Epidermal melanocyte (primary cell): ENCODE results near the gene TSC1.

ENCODE experiments used
- DNase-seq: peaks from one replicate; pipeline ENCODE4 v3.0.0; 2011; ENCODE audit warnings: low spot score; ENCODE audit not compliant: insufficient read length

Gene TSC1

DNA sequence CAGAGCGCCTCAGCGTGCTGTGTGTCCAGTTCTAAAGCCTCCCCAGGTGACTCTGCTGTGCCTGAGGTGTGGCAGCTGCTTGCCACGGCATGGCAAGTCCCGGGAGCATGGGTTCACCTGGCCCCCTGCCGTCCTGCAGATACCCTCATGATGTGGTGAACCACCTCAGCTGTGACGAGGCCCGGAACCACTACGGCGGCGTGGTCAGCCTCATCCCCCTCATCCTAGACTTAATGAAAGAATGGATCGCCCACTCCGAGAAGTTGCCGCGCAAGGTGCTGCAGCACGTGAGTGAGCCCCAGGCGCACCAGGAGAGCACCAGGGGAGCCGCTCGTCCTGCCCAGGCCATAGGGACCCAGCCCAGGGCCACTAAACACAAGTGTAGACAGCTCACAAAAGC, 56.3 kb downstream of the TSC1 start:
- no peak for DNase-seq

DNA sequence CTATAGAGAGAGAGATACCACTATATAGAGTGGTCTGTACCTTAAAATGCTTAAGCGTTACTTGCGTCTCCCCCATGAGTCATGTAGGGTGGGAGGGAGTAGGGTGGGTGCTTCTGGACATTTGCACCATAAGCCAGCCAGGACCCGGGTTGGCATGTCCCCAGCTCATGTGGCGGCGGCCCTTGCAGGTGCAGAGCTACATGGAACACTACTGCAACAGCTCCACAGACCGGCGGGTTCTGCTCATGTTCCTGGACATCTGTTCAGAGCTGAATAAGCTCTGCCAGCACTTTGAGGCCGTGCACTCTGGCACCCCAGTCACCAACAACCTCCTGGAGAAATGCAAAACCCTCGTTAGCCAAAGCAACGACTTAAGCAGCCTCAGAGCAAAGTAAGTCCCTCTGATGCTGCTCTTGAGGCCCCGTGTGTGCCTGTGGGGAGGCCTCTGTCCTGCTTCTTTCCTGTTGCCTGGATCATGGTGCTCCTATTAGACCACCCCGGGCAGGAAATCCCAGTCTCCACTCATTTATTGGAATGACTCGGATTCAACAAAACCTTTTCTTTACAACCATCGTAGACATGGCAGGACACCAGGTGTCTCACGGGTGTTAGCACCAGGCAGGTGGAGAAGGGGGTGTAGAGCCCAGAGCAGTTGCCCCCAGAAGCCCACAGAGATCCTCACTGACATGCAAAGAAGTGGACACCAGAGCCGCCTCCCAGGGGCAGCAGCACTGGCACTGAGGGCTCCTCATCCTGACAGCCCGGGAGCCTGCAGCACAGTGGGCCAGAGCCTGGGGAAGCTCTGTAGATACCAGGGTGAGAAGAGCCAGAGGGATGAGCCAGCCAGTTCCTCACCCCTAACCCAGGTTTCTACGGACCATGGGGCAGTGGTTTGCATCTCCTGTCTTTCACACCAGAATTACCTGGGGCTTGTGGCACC, 57.0 kb downstream of the TSC1 start:
- DNase-seq: no peak

DNA sequence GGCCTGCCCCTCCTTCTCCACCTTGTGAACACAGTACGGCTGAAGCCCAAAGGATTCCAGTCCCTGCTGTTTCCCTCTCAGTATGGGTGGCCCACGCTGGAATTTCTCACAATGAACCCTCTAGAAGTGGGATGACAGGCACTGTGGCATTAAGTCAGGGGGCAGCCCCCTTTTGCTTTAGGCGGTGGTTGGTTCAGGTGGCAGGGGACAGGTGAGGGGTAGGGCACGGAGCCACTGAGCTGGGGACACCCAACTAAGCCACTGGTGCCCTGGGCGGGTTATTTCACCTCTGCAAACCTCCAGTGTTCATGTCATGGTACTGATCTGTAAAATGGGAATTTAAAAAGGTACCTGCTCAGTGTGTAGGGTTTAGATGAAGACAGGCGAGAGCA, 58.1 kb downstream of the TSC1 start:
- DNase-seq: no peak

DNA sequence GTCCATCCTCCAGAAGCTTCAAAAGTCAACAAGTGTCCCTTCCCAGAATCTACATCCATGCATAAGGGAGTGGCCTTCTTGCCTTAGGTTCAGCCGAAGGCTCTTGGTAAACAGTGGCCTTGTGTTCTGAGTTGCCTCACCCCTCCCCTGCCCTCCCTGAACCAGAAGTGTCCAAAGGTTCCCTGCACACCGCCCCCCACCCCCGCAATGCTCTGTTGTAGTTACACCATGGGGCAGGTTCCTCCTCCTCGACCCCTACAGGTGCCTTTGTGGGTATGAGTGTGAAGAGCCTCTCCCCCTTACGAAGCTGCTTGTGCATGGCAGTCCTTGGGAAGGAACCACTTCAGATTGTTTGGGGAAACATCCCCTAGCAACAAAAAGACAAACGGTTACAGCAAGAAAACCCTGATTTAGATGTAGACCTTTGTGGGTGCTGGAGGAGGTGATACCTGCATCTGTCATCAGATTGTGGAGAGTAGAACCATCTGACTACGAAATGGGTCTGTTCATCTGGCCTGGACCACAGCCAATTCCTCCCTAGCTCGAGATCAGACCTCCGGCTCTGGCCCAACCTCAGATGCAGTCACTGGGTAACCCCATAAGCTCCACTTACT, 58.6 kb downstream of the TSC1 start:
- DNase-seq: no peak

DNA sequence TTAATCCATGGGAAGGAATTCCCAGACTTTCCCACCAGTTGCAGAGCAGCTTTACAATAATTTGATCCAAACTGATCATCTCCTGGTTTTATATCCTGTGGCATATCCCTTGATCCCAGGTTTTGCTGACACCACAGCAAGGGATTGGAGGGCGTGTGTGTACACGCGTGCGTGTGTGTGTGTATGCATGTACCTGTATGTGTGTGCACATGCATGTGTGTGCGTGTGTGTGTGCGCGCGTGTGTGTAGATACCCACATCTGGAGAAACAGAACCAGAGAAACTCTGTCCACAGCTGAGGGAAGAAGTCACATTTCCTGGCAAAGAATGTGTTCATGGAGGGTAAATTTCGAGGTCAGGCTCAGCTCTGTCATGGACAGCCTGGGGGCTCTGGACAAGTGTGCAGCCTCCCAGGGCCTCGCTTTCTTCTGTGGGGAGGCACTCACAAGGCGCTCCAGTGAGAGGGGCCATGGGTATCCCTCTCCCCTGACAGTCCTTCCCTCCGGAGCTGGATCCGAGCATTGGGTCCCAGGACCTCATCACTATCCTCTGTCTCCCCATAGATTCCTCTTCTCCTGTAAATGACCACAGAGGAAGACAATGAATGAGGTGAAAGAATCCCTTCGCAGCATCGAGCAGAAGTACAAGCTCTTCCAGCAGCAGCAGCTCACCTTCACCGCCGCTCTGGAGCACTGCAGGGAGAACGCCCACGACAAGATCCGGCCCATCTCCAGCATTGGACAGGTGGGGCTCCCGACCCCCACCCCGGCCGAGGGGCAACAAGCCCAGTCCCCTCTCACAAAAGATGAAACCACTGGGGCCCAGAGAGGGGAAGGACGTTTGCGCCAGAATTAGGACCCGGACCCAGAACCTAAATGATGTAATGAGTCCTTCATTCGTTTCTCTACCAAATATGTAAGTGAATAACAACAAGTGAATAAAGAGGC, 60.8 kb downstream of the TSC1 start:
- peak; percentile 3 for DNase-seq

DNA sequence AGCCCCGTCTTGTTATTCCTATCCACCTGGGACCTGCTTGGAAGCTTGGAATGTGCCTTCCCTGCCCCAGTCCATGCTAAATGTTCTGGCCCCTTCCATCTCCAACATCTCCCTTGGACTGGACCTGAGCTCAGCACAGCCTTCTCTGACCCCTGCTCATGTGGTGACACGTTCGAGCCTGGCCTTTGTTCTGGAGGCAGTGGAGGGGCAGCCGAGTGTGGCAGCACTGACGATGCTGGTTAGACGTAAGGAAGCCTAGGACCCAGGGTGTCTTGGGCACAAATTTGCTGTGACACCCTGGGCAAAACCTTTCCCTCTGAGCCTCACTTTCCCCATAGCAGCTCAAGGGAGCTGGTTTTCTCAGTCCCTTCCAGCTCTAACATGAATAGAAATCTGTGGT, 61.8 kb downstream of the TSC1 start:
- no peak for DNase-seq

DNA sequence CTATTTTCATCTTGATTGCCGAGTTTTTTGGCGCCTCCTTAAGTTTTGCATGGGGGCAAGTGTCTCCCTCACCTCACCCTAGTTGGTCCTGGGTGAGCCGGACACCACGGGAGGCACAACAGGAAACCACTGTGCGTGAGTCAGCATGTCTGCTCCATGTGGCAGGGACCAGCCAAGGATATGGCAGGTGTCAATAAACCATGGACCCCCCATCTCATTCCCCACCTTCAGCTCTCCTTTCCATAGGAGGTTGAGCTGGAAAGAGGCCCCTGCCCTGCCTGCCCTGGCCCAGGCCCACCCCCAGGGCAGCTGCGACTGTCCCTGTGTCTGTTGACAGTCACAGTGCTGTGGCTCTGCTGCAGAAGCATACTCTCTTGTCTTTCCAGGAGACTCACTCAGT, 62.6 kb downstream of the TSC1 start:
- DNase-seq: no peak

DNA sequence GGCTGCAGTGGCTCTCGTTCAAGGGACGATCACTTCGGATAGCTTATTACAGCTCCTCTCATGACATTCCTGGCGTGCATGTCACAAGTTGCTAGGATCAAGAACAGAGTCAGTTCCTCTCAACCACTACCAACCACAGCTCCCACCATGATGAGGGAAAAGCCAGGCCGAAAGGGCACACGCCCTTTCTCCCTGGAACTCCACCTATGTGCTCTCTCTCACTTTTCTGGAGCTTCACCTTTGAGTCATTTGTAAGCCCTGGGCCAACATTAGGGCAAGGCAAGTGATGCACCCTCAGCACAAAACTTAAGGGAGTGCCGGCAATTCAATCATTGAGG, 64.1 kb downstream of the TSC1 start:
- DNase-seq: no peak

DNA sequence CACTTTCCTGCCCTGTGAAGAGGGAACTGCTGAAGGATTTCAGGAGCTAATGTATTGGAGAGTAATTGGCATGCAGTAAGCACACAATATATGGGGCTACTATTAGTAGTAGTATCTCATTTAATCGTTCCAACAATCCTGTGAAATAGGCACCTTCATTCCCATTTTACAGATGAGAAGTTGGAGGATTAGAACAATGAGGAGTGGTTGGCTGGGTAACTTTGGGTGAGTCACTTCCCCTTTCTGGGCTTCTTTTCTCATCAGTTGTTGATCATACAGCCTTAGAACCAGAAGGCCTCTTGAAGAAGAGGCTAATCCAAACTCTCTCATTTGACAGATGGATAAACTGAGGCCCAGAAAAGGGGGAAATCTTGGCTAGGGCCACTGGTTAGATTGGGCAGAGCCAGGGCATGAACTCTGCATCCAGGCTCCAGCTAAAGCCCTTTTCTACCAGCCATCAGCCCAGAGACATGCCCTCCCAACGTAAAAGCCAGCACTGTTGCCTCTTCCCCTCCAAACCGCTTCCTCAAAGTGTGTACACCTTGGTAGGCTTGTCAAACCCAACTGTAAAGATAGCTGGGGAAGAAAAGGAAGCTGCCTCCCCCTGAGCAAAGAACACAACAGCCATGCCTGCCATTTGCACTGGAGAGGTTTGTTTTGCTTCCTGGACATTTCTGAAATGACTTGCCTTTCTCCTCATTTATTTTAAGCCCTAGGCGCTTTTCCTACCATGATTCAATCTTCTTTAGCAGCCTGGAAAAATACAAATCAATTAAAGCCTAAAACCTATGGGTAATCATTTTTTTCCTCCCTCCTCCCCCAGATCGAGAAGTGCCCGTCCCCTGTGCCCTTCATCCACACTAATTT, 64.7 kb downstream of the TSC1 start:
- DNase-seq: no peak

DNA sequence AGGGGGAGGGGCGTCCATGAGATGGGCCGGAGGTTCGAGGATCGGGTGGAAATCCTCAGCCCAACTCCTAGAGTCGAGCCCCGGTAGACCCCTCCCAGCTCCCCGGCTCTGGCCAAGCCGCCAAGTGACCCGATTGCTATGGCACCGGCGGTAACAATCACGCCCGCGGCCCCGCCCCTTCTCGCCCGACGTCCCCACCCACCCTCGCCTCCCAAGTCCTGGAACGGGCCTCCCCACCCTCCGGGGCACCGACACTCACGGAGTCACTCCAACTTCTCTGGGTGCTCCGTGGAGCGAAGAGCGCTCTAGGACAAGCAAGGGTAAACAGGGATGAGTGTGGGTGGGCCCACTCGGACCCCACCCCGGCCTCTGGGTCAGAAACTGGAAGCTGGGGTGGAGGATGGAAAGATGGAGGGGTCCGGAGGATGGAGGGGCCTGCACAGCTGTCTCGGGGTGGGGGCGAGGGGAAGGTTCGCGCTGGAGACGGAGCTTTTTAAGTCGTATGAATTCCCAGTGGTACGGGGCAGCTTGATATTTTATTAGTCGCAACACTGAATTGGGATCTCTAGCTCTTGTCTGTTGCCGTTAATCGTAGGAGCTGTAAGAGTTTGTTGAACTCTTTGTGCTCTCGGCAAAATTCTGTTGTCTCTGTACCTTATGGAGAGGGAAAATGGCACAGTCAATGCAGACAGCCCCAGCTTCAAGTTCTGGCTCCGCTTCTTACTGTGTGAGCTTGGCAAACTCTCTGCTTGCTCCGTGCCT, 65.5 kb downstream of the TSC1 start, which contains the start of gene SPACA9:
SPACA9 (plus strand) TSS at position 204 of the 762 bp plus-strand sequence. CDS start 5,050 bp downstream, outside the sequence.
- DNase-seq: peak; percentile 68

DNA sequence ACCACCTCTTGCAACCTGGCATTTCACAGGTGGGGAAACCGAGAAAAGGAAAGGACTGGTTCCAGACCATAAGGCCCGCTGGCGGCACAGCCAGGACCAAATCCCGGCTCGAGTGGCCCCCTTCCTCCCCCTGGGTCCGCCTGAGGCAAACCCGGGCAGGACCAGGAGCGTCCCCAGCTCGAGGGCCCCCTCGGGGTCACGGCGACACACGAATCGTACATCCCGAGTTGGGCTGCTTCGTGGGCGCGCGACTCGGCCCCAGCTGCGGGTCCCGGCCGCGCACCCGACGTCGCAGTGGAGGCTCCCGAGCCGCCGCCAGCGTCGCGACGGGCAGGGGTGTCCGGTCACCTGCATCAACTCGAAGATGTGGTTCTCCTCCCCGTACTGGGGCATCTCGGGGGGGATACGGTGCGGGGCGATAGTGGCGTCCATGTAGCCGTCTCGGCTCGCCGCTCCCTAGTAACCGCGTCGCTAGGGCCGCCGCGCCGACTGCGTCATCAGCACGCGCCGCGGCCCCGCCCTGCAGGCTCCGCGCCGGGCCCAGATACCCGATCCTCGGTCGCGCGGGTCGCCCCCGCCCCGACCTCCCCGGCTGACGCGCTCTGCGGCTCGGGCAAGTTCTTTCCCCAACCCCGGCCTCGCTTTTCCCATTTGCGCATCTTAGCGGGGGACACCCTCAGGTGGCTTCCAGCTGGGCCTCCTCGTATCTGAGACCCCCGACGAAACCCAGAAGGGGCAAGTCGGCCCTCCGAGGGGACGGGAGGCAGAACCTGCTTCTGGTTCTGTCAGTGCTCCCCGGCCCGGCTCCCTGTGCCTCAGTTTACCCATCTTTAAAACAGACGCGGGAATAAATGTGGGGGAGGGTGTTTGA, 66.4 kb downstream of the TSC1 start, which contains the start of gene AK8:
AK8 (minus strand) TSS at position 461 of the 871 bp plus-strand sequence; CDS start at position 432, 29 bp downstream.
- peak; percentile 90 for DNase-seq

DNA sequence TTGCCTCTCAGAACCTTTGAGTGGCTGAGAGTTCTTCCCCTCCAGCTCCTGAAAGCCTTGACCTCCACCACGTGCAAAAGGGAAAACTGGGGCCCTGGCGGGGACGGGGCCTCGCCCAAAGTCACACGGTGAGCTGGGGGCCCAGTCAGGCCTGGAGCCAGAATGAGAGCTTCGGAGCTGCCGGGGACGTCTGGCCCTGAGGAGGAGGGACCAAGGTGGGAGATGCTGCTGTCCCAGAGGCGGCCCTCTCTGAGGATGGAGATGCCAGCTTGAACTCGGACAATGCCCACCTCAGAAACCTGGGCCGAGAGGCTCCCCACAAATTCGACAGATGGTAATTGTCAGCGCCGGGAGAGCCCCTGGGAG, 67.0 kb downstream of the TSC1 start:
- DNase-seq: no peak

DNA sequence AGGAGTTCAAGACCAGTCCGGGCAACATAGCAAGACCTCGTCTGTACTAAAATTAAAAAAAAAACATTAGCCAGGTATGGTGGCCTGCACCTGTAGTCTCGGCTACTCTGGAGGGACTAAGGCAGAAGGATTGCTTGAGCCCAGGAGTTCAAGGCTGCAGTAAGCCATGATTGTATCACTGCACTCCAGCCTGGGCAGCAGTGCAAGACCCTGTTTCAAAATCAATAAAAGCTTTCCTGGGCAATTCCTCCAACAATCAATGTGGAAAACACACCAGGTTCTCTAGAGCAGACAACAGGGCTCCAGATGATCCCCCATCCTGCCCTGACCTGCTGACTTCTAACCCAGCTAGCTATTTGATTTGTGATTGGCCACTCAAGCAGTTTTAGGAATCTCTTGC, 67.6 kb downstream of the TSC1 start:
- DNase-seq: no peak

DNA sequence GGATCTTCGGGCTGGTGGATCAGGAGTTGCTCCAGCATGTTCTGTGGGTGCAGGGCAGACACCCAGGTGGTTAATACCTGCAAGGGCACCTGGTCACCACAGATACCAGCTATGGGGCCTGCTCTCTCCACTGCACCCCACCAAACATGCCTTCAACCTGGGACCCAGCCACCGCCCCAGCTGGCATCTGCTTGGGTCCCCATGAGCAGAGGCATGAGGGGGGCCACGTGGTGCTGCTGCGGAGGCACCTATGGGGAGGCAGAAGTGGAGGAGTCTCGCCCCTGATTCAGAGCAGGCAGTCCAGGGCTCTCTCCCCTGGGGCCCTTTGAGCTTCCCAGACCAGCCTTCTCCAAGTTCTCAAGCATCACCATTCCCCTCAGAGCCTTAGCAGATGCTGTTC, 69.3 kb downstream of the TSC1 start:
- no peak for DNase-seq

DNA sequence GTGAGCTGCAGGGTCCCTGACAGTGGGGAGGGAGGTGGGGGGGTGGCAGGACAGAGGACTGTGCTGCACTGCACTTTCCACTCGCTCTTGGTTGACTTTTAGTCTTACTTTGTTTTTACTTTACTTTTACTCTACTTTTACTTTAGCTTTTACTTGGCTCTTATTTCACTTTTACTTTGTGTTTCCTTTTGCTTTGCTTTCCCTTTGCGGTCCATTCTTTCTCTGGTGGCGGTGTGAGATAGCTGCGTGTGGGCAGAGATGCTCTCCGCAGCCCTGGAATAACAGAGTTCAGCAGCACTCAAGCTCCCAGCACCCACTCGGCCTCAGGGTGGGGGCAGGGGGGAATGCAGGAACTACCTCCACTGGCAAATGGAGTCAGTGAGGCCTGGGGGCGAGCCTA, 71.0 kb downstream of the TSC1 start:
- DNase-seq: no peak

DNA sequence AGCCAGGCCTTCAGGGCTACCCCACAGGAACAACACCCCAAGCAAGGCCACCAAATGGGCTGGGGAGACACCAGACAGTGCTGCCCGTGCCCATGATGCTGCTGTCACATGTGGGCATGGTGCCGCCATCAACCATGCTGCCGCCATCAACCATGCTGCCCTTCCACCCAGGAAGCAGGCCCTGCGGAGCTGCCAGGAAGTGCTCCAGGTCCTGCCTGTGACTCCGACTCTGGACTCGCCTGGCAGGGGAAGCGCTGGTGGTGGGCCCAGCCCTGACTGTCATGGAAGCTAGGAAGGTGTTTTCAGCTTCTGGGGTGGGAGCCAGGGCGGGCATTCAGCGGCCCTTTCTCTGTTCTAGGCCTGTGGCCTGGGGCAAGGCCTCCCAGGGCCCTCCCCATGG, 75.2 kb downstream of the TSC1 start:
- DNase-seq: no peak

DNA sequence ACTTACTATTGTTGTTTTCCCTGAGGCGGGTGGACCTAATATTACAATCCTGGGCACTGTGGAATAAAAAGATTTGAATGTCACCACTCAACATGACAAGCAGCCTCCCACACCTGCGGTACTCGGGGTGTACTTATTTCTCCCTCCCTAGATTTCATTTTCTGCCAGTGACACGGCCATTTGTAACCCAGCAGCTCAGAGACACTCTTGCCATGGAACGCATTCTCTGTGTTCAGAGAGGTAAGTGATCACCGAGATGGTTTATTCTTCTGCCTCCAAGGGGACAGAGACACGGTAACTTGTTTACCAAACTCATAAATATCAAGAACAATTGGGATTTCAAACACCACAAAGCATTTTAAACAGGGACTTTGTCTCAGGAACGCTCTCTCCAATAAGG, 77.5 kb downstream of the TSC1 start:
- DNase-seq: no peak

DNA sequence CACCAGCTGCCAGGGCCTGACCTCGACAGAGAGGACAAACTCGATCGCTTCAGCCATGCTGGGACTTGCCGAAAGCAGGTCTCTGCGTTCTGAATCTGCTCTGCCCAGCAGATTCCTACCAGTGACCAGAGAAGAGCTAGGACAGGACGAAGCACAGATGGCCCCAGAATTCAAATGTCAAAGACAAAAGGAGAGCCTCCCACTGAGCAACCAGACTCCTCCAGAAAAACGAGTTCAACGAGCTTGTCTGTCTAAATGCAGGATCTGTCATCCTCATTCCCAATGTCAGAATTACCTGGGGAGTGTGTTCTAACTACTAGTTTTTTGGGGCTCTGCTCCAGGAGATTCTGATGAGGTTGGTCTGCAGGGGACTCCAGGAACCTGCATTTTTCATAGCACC, 79.7 kb downstream of the TSC1 start:
- DNase-seq: no peak

DNA sequence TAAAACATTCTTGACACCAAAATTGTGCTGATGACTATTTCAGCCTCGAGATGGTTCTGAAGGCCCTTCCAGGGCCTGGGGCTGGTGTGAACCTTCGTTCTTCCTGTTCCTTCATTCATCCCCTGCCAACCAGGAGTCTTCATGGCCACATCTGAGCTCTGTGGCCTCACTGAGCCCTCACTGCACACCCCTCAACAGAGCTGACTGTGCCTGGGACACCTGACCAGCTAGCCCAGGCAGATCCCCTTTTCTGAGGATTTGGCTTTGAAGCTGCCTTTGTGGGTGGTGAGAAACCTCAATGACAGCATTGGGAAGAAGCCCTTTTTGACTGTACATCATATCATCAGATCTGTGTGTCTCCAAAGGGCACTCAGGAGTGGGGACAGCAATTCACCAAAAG, 80.1 kb downstream of the TSC1 start:
- no peak for DNase-seq
